D721Med (cell line): ENCODE data around the gene PRPS2.

ENCODE experiments used
- DNase-seq: peaks from one replicate; pipeline ENCODE4 v3.0.0; 2011; ENCODE audit warnings: low spot score; ENCODE audit not compliant: insufficient read length
- FAIRE-seq: peaks from 2 replicates; lab custom pipeline; 2011; peaks lifted over from hg19 to GRCh38; lab: Jason Lieb, UNC
- CTCF ChIP-seq: IDR thresholded peaks from 2 replicates; pipeline ENCODE4 v1.5.1; 2012; ENCODE audit warnings: mild to moderate bottlenecking, control low read depth; ENCODE audit not compliant: insufficient read depth; ENCODE audit errors: missing control alignments

PRPS2 gene

GRCh38 chrX:12790885-12791256, 341 bp upstream of the PRPS2 start:
- TF ChIP-seq CTCF = no peak
- no peak for DNase-seq
- no peak for FAIRE-seq

GRCh38 chrX:12792711-12793110, 1.5 kb downstream of the PRPS2 start:
- DNase-seq (no peak), FAIRE-seq (no peak)
- no peak for TF ChIP-seq CTCF

- TF ChIP-seq CTCF = no peak
- DNase-seq = no peak
- no peak for FAIRE-seq
These were observed 3.4 kb downstream of the PRPS2 start for GRCh38 chrX:12794654-12795053.

GRCh38 chrX:12798601-12799000, 7.4 kb downstream of the PRPS2 start:
- FAIRE-seq (no peak), DNase-seq (no peak)
- no peak for TF ChIP-seq CTCF

GRCh38 chrX:12799118-12799517, 7.9 kb downstream of the PRPS2 start:
- FAIRE-seq (no peak), DNase-seq (no peak)
- no peak for TF ChIP-seq CTCF

- TF ChIP-seq CTCF = no peak
- no peak for DNase-seq
These were observed 11.5 kb downstream of the PRPS2 start for GRCh38 chrX:12802741-12803140.

GRCh38 chrX:12804655-12805054, 13.4 kb downstream of the PRPS2 start:
- no peak for DNase-seq
- no peak for TF ChIP-seq CTCF
- FAIRE-seq = no peak

More at GRCh38 chrX:12802741-12803140, 11.5 kb downstream of the PRPS2 start:
- FAIRE-seq = no peak
